ENCODE results near the gene TRPT1. TPM values are rescaled to one million over a fixed set of nuclear protein-coding genes. Genes with fewer than 3 reads are reported as not detected.

The TRPT1 gene
- total and polyA plus RNA-seq, 9 of the 15 experiments (the other 6 are each of a cell fraction or from before 2014, with no cell fraction given) = 4.6 to 41.7 (median 23.1) TPM

GRCh38 chr11:64251753-64252002, 25.7 kb upstream of the TRPT1 start:
- FAIRE-seq (no peak), ATAC-seq (no peak), DNase-seq (ENCODE audit: extremely low read depth in 1 of 4, low spot score in 3 of 4) (no peak)
- Histone ChIP-seq H3K4me3 (peak overlapping the region; percentile 87), H3K4me1 (replicated peaks in 1 of 2; ENCODE audit: control insufficient read depth in 2 of 2, insufficient read depth in 2 of 2, low read length in 2 of 2) (peaks cover 30 to 90% of the 10 kb centered on the region in 2 experiments), H3K27me3 (ENCODE audit: control insufficient read depth in 2 of 2, insufficient read depth in 2 of 2, low read length in 2 of 2) (no peaks in the 10 kb centered on the region), H3K9ac (ENCODE audit: insufficient read depth in 1 of 2, low read depth in 2 of 2, low read length in 2 of 2) (peak overlapping the region; percentile 84 to 95), H3K36me3 (ENCODE audit: control insufficient read depth, insufficient read depth, low read length) (peaks cover 37% of the 10 kb centered on the region; the same call in 2 of the 3 replicates), H4K20me1 (replicated peaks; ENCODE audit: control insufficient read depth, insufficient read depth, low read length) (peaks cover 7% of the 10 kb centered on the region), H3K9me3 (replicated peaks; ENCODE audit: control insufficient read depth, insufficient read depth, low read depth, low read length) (no peaks in the 10 kb centered on the region), H3K9me1 (ENCODE audit: control insufficient read depth, insufficient read depth, low read length) (no peaks in the 10 kb centered on the region), H2AFZ (ENCODE audit: low read depth, low read length) (peak overlapping the region; percentile 51; the same call in 1 of the 2 replicates), H3K79me2 (ENCODE audit: control insufficient read depth, insufficient read depth, low read length) (peaks cover 27% of the 10 kb centered on the region), H3K4me2 (ENCODE audit: insufficient read depth, low read length) (peak overlapping the region; percentile 85), H3K27ac (ENCODE audit: extremely low read depth, low read depth, low read length) (peak overlapping the region; percentile 80)
- BruUV-seq (replicated peaks) = no TSS peak
- peak; percentile 27 for TF ChIP-seq DACH1 (IDR thresholded peaks at IDR 0.05; ENCODE audit: partially characterized antibody)
- peak; percentile 26 for TF ChIP-seq PCBP1 (IDR thresholded peaks at IDR 0.05; ENCODE audit: low read depth, low read length, poor library complexity, severe bottlenecking)
- TF ChIP-seq RBFOX2 (IDR thresholded peaks at IDR 0.05; ENCODE audit: low read depth, low read length) = peak; percentile 25; the same call in 1 of the 2 replicates
- 0 out of 2 replicates have a peak, but pooled peaks have one; percentile 7 for TF ChIP-seq HMGXB4 (CRISPR knock-in tag; IDR thresholded peaks at IDR 0.05)
- TF ChIP-seq AFF1 (IDR thresholded peaks at IDR 0.05; ENCODE audit: low read depth in 1 of 2, partially characterized antibody in 2 of 2) = no peak
- 0 out of 2 replicates have a peak, but pooled peaks have one; percentile 10 for TF ChIP-seq SMARCE1 (IDR thresholded peaks at IDR 0.05)
- TF ChIP-seq YBX1 (IDR thresholded peaks at IDR 0.05) = no peak
- TF ChIP-seq CBX8 (IDR thresholded peaks at IDR 0.05; ENCODE audit: borderline replicate concordance, extremely low read depth, low read depth, low read length, poor library complexity, severe bottlenecking) = no peak
- 0 out of 2 replicates have a peak, but pooled peaks have one; percentile 8 for TF ChIP-seq ETS1 (conservative IDR thresholded peaks at IDR 0.05; ENCODE audit: control insufficient read depth, low read depth, low read length)
- TF ChIP-seq STAG1 (CRISPR knock-in tag; IDR thresholded peaks at IDR 0.05; ENCODE audit: borderline replicate concordance) = no peak
- WGBS (ENCODE audit: insufficient coverage, low coverage, missing lambda C conversion rate) = 2% methylated on average over 13 of the region's 18 CpGs
- intact Hi-C loops (cut with micrococcal nuclease) = no loop called here
- ChIA-PET CTCF (ENCODE audit: low intra/inter-chr PET ratio) (interaction anchor here (0.6 kb wide), 1 partner anchor 1346 kb away, joined by 3 read pairs; no protein-coding TSS in a partner anchor), POLR2A (interaction anchor here (0.7 to 1.8 kb wide), 5 partner anchors 8 to 46 kb away, joined by 3 to 8 read pairs (median 7); partner anchors contain the start of gene FERMT3)
- in situ Hi-C loops (cut with MboI) = no loop called here
